SW 1271 (cell line): ENCODE results near the gene BID.

ENCODE experiments used
- DNase-seq, 2 experiments: peaks; one replicate each; lab custom pipeline; 2025; lab: John Stamatoyannopoulos, UW

The BID gene

DNA sequence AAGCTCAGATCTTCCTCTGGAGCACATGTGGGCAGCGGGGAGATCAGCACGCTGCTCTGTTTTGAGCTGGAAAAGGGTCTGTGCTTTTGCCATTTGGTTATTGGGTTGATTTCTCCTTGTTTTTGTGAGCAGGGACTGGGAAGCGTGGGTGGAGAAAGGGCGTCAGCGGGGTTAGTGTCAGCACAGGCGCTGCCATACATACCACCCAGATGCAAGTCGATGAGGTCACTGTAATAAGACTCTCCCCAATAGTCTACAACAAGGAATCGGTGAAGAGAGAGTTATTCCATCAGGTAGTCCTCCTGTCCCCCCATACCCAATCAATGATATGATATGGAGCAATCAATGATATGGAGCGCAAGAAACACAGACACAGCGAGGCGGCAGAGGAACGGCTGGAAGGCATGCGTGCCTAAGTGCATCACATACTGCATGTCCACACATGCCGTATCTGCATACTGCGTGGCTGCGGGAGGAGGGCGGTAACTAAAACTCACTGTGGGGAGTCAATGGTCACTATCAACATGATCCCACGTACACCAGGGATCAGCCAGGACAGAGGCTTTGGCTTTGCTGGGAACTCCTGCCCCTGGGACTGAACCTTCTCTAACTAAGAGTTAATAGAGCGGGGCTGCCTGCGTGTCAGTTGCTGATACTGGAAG, 29.5 kb upstream of the BID start:
- no peak for DNase-seq

DNA sequence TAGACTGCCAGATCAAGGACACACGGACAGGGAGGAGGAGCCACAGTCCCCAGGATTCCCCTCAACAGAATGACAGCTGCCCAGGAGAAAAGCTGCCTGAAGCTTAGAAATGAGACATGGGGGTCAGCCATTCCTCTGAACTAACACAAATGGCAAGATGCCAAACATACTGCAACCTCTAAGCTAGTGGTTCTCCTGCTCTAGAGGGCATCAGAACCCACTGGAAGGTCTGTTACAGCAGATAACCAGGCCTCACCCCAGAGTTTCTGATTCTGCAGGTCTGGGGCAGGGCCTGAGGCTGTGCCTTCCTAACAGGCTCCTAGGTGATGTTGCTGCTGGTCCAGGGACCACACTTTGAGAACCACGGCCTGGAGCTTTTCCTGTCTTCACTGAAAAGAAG, 28.6 kb upstream of the BID start:
- DNase-seq: no peak

DNA sequence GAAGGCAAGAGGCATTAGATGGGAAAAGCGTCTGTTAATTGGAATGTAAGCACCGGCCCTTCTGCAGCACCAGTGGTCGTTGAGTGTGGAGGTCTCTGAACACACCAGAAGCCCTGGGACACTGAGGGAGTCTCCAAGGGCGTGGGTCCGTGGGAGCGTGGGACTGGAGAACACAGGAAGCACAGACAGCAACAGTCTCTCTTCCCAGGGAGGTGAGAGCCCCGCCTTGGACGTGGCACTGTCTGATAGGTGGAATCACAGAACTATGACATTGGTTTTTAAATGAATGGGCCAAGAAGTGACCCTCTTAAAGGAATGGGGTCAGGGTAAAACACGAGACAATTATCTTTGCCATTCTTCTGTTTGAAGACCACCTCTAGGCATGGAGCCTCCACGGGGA, 28.1 kb upstream of the BID start:
- no peak for DNase-seq

DNA sequence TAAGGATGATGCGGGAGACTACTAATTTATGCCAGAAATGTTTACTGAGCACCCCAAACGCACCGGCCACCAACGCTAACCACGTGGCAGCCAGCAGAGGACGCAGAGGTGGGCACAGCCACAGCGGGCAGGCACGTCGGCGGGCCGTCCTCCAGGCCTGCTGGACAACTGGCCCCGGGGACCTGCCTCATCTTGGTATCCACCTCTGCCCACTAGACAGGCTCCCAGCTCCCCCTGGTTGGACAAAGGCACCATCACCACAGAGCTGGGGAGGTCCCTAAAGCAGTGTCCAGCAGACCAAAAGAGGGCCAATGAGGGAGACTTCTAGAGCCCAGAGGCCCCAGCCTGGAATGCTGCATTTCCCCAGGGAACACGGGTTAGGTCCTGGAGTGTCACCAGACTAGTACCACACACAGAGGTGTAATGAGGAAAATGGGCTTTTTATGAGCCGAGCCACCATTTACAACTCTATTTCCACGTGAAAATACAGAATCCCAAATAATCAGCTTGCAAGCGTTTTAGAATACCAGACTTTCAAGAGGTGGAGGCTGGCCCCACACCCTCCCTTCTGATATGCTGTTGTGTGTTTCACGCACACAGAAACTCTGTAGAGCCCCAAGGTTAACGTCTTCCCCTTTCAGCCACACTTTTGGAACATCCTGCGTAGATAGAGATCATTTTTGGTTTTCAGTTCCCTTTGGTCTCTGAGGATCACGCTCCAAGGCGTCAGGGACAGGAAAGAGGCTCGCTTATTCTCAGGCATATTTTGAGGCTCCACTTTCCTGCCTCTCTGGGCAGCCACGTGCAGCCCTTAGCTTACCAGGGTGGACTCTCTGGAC, 23.7 kb upstream of the BID start:
- no peak for DNase-seq

DNA sequence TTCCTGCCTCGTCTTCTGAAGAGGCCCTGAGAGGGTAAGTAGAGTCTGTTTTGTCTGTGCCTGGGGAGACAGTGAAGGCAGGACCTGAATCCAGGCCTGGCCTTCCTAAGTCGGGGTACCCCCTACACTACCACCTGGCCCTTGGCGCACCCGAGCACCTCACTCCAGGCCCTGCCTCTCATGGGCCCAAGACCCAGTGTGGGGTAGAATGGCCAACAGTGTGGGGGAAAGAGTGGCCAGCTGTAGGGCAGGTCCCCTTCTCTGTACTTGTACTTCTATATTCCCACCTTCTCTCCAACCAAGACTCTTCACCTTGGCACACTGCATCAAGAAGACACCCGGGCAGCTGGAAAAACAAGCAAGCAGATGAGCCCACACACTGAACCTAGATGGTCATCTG, 22.4 kb upstream of the BID start:
- no peak for DNase-seq

DNA sequence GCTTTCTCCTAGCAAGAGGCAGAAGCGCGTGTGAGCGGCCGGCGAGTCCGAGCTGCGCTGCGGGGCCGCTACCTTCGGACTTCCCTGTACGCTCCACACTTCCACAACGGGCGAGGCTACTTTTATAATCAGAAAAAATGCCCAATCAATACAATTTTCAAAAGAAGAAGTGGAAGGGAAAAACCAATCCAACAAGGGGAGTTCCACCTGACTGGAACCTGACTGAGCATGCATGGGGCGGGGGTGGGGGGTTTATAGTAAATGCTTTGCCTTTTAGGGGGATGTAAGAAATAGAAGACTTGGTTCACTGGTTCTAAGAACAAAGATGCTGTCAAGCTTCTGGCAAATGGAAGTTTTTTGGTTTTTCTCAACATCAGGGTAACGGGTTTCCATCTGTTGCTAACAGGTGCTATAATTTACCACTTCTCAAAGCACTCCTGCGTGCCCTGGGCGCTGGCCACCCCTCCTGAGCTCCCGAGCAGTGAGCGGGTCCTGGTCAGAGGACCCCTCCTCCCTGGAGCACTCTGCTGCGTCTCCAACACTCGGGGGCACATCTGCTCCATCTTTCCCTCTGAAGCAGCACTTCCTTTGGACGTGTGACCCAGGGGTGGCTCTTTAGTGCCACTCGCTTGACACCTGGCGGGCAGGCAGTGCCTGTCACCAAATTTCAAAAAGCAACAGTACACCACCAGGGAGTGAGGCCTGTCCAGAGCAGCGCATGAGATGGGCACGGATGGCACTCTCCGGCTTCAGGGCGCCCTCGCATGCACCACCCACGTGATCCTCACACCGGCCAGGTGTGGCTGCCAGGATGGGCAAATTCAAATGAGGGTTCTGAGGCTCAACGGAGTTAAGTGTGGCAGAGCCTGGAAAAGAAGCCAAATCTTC, 21.6 kb upstream of the BID start:
- no peak for DNase-seq

DNA sequence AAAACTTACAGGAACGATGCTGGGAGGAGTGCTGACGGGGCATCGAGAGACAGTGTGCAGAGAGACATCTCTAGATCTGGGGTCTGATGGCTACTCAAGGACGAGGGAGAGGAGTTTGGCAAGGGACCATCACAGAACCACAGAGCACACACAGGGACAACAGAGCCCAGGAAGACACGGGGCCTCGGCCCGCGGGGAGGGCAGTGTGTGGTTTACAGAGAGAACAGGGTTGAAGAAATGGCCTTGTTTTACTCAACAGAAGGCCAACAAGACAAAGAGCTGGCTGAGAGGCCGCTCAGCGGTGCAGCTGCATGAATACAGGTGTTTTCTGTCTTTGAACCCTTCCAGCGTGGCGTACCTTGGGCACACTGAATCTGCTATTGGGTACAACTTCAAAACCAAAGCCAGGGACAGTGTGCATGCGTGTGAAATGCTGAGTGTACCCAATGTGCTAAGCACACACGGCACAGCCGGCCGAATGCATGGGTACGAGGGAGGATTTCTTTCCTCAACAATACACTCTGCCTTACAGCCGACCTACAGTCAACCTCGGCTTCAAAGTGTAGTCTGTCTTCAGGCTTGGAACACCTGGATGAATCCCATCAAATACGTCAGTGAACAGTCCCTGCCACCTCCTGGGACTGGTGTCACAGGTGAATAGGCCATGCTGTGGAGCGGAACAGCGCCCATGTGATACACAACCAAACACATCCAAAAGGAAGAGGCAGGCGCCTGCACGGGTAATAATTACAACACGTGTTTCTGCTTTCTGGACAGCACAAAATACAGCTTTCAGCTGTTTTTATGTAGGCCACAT, 20.7 kb upstream of the BID start:
- DNase-seq: no peak

DNA sequence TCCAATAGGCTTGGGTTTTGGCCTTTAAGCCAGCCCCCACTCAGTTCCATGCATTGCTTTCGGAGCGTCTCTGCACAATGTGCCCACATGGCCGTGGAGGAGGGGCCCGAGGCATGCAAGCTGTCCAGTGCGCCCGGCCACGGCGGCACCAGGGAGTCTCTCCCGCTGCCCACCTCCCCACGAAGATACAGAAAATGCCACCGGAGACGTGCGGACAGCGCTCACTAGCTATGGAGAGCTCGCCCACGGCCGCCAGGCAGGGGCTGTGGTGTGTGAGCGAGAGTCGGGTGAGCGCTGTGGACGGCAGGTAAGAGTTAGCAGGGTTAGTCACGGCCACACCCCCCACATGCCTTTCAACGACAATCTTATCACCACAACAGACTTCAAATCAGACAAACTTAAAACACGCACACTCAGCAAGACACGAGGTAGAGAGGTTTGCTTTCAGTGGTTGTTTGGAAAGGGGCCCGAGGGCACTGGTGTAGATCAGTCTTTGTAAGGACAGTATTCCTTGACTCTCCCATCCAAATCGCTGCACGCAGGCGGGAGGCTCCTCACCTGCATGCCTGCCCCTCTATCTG, 18.7 kb upstream of the BID start:
- no peak for DNase-seq

DNA sequence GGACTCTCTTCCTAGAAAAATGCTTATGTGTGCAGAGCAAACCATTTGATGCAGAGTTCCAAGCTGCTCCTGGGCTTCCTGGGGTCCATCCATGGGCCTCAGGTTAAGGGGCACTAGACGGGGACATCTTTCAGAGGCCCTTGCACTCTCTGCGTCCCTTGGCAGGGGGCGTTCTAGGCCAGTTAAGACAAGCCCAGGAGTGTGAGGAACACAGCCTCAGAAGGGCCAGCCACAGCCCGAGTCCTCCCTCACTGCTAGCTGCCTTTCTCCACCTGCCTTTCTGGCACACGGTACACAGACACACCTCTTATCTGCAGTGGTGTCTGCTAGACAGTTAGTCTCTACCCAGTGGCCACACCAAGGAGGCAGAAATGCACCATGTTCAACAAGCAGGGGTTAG, 18.0 kb upstream of the BID start:
- no peak for DNase-seq

DNA sequence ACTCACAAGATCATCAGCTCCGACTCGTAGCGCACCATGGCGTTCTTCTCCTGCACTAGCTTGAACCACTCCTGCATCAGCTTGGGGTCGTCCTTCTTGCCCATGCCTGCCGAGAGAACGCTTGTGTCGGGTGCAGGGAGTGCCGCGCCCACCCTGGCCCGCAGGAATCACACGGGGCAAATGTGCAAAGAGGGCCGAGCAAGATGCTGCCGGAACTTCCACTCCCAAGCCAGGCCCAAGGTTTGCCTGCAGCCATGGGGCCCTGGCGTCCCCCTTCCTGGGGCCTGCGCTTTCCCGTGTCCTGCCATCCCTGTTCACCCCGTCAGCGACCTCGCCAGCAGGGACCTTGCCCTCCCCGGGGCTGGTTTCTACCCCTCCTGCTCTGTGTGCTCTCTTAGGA, 16.9 kb upstream of the BID start:
- no peak for DNase-seq

DNA sequence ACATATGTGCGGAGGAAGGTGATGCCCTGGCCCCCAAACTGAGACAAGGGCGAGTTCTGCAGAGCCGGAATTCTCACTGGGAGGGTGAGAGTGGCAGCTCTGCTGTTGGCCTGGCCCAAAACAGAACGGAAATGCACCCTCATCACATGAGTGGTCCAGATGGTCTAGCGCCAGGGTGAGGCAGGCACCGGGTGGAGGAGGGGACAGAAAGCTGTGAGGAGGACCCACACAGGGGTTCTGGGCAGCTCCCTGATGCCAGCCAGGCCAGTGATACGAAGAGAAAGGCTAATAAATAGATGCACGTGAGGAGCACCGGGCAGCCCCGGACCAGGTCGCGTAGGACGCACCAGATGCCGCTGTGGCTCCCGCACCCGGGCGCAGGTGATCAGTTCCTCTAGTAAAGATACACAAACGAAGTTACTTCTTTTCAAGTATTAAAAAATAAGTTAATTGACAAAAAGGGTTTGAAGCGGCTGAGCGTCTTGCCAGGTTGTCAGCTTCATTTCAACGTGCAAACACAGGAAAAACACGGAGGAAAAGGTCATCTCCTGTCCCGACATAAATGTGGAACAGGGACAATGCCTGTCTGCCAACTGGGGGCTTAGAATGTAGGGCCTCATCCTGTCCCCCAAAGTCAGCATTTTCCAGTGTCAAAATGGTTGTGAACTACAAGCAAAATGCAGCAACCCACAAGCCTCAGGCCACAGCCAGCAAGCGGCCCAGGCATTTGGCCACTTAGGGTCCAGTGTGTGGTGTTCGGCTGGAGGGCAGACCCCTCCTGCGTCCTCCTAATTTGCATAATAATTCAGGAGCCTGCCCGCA, 15.3 kb upstream of the BID start:
- DNase-seq: no peak

DNA sequence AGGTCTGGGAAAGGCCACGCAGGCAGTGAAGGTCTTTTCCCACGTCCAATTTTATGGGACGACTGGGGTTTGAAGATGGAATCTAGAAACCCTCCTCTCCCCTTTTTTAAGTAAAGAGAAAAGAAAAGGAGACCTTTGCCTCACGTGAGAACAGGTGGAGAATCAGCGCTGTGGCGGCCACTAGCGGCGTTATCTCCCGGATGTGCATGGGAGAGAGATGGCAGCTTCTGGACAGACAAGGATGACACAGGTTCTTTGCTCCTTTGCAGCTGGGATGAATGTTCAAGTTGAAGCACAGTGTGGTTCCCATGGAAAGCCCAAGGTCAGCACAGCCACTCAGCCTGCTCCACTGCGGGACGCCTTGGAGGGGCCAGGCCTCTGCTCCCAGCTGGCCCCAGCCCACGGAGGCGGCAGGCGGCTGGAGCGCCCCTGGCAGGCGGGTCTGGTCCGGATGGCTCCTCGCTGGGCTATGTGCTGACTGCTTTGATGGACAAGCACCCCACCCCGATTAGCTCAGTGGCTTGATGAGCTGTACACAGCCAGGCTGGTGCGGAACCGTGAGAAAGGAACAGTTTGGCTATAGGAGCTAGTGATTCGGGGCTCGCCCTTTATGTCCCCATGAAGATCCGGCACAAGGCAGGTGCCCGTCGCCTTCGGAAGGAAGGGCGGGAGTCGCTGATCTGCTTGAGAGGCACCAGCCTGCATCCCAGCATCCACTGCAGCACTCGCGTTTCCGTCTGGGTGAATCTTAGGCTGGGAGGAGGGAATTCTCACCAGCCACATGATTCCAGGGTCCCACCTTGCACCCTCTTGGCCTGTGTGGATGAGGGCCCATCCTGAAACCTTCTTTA, 14.5 kb upstream of the BID start:
- DNase-seq: no peak

DNA sequence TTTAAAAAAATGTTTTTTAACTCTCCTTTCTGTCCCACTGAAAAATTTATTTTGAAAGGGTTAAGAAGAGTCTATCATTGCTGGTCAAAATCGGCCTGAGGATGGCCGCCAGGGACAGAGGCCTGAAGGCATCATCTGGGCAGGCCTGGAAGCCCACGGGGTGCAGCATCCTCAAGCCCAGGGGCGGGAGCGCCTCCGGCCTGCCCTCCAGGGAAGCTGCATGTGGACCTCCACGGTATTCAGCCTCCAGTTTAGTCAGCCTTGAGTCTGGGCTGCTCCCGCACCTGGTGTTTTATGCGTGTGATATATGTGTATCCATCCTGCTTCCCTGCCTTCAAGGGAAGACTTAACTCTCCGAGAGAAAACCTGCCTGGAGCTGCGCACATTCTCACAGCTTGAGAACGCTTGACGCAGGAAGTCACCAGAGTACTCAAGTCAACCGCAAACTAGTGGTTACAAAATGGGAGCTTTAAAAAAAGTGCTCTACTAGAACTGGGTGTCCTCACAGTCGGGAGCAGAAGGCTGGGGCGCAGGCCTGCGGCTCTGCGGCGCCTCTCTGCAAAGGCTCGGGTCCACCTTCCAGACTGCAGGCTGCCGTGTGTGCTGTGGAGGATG, 13.6 kb upstream of the BID start:
- no peak for DNase-seq

DNA sequence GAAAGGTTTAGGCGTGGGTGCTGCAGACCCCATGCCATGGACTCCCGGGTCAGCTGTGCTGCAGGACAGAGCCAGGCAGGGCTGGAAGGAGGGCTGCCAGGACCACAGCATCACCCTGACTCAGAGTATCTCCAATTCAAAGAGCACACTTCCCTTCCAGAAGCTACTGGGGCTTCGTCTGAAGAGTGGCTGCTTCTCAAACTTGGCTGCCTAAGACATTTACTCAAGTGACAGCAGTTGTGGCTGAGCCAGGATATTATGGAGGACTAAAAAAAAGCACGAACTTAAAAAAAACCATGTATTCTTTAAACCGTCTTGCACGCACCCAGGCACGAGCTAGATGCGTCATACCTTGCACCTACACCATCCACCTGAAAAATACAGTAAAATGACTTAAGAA, 13.0 kb upstream of the BID start:
- DNase-seq: no peak

DNA sequence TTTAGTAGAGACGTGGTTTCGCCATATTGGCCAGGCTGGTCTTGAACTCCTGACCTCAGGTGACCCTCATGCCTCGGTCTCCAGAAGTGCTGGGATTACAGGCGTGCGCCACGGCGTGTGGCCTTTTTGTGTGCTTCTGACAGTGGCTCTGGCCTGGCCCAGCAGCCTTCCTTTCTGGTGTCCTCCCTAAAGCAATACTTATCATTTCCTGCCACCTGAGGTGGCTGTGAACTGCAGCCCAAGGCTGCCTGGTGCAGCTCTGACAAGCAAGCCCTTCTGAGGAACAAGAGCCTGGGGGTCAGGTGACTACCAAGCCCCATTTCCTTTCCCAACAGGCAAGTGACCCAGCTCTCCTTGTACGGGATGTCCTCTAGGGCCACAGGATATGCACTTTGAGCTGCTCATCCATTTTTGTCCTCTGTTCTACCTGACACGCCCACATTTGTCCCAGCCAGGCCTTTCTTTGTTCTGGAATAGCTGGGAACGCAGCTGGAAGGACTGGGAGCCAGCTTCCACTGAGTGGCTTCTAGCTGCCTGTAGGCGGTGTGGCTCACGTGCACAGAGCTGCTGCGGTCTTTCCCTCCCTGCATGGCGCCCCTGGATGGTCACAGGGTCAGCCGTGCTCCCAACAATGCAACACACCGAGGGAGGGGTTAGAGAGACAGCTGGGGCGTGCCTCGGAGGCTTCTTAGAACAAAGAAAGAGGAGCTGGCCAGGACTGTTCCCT, 12.3 kb upstream of the BID start:
- no peak for DNase-seq

DNA sequence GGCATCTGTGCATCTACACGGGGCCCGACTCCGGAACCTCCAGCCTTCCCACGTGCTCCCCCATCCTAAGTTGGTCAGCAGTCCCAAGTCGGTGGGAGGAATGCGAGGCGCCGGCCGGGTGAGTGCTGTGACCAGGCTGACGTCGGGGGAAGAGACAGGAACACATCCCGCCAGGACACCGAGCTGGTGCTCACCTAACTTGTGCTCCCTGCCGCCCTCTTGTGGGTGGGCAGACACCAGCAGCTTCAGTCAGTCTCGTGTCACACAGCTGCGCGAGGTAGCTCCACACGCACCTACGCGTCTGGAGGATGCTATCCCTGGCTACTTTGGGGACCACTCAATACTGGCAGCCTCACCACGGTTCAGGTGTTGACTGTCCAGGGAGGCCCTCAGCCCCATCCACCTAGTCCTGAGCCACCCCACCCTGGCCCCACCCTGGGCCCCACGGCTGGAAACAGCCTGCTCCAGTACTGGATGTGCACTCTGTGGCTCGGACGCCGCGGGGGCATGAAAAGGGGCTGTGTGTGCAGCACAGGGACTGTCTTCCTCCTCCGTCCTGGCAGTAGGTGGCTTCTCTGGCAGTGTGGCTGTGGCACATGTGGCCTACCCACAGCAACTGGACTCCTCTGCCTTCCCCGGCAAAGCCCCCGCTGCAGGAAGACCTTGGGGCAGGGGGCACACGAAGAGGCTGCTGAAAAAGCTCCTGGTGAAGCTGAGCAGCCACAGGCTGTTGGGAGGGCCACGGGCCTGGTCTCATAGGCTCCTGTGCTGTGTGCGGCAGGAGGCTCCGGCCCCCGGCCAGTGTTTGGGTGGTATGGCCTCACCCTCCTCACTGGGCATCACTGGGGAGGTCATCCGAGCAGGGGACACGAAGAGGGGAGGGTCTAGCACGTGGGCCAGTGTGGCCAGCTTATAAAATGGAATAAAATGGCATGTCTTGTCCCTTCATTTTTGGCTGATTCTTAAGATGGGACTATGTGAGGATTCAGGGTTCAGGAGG, 11.2 kb upstream of the BID start:
- no peak for DNase-seq

DNA sequence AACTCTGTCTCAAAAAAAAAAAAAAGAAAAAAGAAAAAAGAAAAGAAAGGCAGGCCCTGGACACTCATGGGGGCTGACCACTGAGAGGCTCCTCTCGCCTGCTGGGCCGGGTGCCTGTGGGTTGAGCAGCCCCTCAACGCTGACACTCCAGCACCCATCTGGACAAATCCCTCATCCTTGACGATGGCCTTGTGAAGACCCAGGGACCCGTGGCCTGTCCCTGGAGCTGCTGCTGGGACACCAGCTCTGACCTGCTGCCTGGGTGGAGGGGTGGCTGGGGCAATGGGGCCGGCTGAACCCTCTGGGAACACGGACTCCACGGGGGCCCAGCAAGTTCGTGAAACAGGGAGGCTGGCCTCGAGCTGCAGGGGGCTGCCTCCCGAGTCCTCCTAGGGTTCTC, 10.5 kb upstream of the BID start:
- no peak for DNase-seq
